ENCODE measurements around the gene CSPG5.
A peak's percentile ranks its signal among the peaks of the same experiment; 100 is the strongest.

DNA sequence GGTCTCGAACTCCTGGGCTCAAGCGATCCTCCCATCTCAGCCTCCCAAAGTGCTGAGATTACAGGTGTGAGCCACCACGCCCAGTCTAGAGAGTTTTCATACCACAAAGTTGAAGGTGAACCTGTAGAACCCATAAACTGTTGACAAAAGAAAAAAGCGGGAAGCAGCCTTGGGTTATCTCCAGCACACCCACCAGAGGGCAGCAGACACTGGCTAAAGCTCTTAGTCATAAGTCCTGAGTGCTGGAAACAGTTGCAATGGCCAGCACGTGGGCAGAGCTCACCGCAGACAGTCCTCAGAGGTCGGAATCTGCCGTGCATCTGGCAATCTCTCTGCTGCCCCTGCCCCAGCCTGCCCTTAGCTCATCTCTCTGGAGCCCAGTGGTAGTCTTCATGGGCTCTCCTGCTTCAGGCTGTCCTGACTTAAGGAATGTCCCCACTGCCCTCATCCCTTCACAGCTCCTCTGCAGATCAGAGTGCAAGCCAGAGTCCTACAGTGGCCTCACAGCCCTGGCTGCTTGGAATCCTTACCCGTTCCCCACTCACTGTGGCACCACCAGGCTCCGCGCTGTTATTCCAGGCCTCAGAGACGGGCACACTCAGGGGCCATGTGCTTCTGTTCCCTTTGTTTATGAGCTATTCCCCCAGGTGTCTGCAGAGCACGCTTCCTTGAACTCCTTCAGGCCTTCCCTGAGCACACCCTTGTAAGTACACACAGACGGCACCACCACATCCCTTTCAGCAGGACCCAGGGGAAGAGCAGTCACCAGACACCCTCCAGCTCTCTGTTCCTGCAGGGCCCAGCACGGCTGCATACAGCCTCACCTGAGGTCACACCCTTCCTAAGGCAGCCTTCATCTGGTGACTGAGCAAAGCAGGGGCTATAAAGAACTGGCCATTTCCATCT, 56.3 kb downstream of the CSPG5 start:
- TF ChIP-seq EZH2 (IDR thresholded peaks at IDR 0.05) (no peak), EZH2phosphoT487 (IDR thresholded peaks at IDR 0.05) (no peak)
- TF ChIP-seq, protein P1, sequence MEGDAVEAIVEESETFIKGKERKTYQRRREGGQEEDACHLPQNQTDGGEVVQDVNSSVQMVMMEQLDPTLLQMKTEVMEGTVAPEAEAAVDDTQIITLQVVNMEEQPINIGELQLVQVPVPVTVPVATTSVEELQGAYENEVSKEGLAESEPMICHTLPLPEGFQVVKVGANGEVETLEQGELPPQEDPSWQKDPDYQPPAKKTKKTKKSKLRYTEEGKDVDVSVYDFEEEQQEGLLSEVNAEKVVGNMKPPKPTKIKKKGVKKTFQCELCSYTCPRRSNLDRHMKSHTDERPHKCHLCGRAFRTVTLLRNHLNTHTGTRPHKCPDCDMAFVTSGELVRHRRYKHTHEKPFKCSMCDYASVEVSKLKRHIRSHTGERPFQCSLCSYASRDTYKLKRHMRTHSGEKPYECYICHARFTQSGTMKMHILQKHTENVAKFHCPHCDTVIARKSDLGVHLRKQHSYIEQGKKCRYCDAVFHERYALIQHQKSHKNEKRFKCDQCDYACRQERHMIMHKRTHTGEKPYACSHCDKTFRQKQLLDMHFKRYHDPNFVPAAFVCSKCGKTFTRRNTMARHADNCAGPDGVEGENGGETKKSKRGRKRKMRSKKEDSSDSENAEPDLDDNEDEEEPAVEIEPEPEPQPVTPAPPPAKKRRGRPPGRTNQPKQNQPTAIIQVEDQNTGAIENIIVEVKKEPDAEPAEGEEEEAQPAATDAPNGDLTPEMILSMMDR (IDR thresholded peaks at IDR 0.05) = peak; percentile 95
